CD4-positive, CD25-positive, alpha-beta regulatory T cell (primary cell): ENCODE results near the gene HRCT1. TPM values are rescaled to one million over a fixed set of nuclear protein-coding genes. Genes with fewer than 3 reads are reported as not detected.
"Not testable (repeated sequence)": the region's sequence is repeated elsewhere in the genome, so short reads cannot be mapped to it uniquely, and the experiment has no call there.

Experiments
- ATAC-seq, 2 donors: fragments of 150-1000 bp; cut with Tn5 transposase; one replicate each; pipeline ENCODE4 v1.10.0; 2021; ENCODE audit warnings: low read depth in 2 of 2, moderate number of reproducible peaks in 2 of 2, moderate library complexity in 1 of 2
- DNase-seq, 3 donors: peaks; one replicate each; pipeline versions ENCODE4 v3.0.0 to v3.0.0-alpha.2; 2012 to 2022; ENCODE audit warnings: mixed read lengths in 1 of 3
- H3K27ac ChIP-seq: one replicate; pipeline ENCODE4 v1.7.0; 2013; ENCODE audit warnings: mild to moderate bottlenecking, low read length; ENCODE audit not compliant: insufficient read depth, poor library complexity, severe bottlenecking
- H3K27me3 ChIP-seq: one replicate; pipeline ENCODE4 v1.7.0; 2013; ENCODE audit warnings: low read length; ENCODE audit not compliant: control insufficient read depth, insufficient read depth
- H3K36me3 ChIP-seq: one replicate; pipeline ENCODE4 v1.7.0; 2013; ENCODE audit warnings: mild to moderate bottlenecking, low read length, moderate library complexity; ENCODE audit not compliant: control insufficient read depth, insufficient read depth
- H3K4me1 ChIP-seq: 2 replicates; pipeline ENCODE4 v1.7.0; 2013; ENCODE audit warnings: mild to moderate bottlenecking, low read length; ENCODE audit not compliant: insufficient read depth, control insufficient read depth, poor library complexity, severe bottlenecking
- H3K4me3 ChIP-seq: one replicate; pipeline ENCODE4 v1.7.0; 2013; ENCODE audit warnings: low read depth, mild to moderate bottlenecking, low read length, moderate library complexity
- H3K9me3 ChIP-seq, 2 experiments: 1 replicate in 1 of 2; 2 replicates in 1 of 2; pipeline ENCODE4 v1.7.0; 2013; ENCODE audit warnings: low read length in 2 of 2, mild to moderate bottlenecking in 1 of 2, moderate library complexity in 1 of 2; ENCODE audit not compliant: control insufficient read depth in 2 of 2
- H3K27ac Mint-ChIP-seq, 3 donors: one replicate each; pipeline ENCODE4 v1.8.0; 2020 to 2022; ENCODE audit warnings: mild to moderate bottlenecking in 3 of 3, mixed read lengths in 3 of 3, moderate library complexity in 2 of 3
- H3K27me3 Mint-ChIP-seq: one replicate; pipeline ENCODE4 v1.8.0; 2022; ENCODE audit warnings: mild to moderate bottlenecking, mixed read lengths
- H3K36me3 Mint-ChIP-seq: one replicate; pipeline ENCODE4 v1.8.0; 2020; ENCODE audit warnings: mixed read lengths
- H3K4me1 Mint-ChIP-seq, 4 donors: one replicate each; pipeline ENCODE4 v1.8.0; 2020 to 2022; ENCODE audit warnings: mixed read lengths in 4 of 4, mild to moderate bottlenecking in 1 of 4
- H3K4me3 Mint-ChIP-seq, 4 donors: one replicate each; pipeline ENCODE4 v1.8.0; 2020 to 2022; ENCODE audit warnings: mild to moderate bottlenecking in 4 of 4, mixed read lengths in 4 of 4, moderate library complexity in 3 of 4
- H3K9me3 Mint-ChIP-seq, 7 donors: one replicate each; pipeline ENCODE4 v1.8.0; 2020 to 2022; ENCODE audit warnings: mixed read lengths in 7 of 7, mild to moderate bottlenecking in 3 of 7, moderate library complexity in 2 of 7
- polyA plus RNA-seq, 4 donors: library from polyadenylated mRNA; unstranded; fragments of 300-500 nt; fragmentation: Illumina TruSeq; gene quantifications; one replicate each; pipeline ENCODE4 v1.2.3, GENCODE V29; 2021
- total RNA-seq: library from RNA; stranded (reverse); gene quantifications from one replicate; pipeline ENCODE4 v1.2.3, GENCODE V29; 2022

The HRCT1 gene
- total and polyA plus RNA-seq, 5 donors from 2014 or later, result not detected

GRCh38 chr9:35934069-35934468 lies 28.1 kb downstream of the HRCT1 start:
- not testable (repeated sequence) for H3K36me3 ChIP-seq, DNase-seq, H3K27ac ChIP-seq, H3K9me3 Mint-ChIP-seq, H3K36me3 Mint-ChIP-seq, H3K27me3 Mint-ChIP-seq, H3K4me1 ChIP-seq, H3K27ac Mint-ChIP-seq, ATAC-seq, H3K4me3 Mint-ChIP-seq, H3K4me3 ChIP-seq, H3K27me3 ChIP-seq, H3K9me3 ChIP-seq
- peaks cover 9 to 32% (median 26%) of the 10 kb centered on the region in 4 donors for H3K4me1 Mint-ChIP-seq

DNA sequence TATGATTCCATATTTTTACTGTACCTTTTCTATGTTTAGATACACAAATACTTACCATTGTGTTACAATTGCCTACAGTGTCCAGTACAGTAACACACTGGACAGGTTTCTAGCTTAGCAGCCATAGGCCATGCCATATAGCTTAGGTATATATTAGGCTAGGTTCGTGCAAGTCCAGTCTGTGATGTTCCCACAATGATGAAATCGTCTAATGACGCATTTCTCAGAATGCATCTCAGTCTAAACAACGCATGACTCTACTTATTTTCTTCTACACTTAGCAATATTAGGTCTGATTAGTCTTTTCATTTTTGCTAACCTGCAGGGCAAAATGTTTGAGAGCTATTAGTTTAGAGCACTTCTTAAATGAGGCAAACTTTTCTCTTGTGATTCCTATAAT lies 29.3 kb downstream of the HRCT1 start:
- H3K4me3 Mint-ChIP-seq, result no peak overlapping the region
- DNase-seq (no peak), ATAC-seq (no peak)
- Histone ChIP-seq H3K36me3 (no peaks in the 10 kb centered on the region), H3K4me1 (peaks cover 16% of the 10 kb centered on the region), H3K27ac (no peak overlapping the region), H3K4me3 (no peak overlapping the region), H3K9me3 (no peaks in the 10 kb centered on the region), H3K27me3 (no peaks in the 10 kb centered on the region)
- H3K27ac Mint-ChIP-seq, result no peak overlapping the region
- no peaks in the 10 kb centered on the region for H3K27me3 Mint-ChIP-seq
- H3K4me1 Mint-ChIP-seq, result peaks cover 11 to 44% (median 35%) of the 10 kb centered on the region in 4 donors
- peaks cover 0 to 6% (median 0%) of the 10 kb centered on the region in 7 donors for H3K9me3 Mint-ChIP-seq
- no peaks in the 10 kb centered on the region for H3K36me3 Mint-ChIP-seq

DNA sequence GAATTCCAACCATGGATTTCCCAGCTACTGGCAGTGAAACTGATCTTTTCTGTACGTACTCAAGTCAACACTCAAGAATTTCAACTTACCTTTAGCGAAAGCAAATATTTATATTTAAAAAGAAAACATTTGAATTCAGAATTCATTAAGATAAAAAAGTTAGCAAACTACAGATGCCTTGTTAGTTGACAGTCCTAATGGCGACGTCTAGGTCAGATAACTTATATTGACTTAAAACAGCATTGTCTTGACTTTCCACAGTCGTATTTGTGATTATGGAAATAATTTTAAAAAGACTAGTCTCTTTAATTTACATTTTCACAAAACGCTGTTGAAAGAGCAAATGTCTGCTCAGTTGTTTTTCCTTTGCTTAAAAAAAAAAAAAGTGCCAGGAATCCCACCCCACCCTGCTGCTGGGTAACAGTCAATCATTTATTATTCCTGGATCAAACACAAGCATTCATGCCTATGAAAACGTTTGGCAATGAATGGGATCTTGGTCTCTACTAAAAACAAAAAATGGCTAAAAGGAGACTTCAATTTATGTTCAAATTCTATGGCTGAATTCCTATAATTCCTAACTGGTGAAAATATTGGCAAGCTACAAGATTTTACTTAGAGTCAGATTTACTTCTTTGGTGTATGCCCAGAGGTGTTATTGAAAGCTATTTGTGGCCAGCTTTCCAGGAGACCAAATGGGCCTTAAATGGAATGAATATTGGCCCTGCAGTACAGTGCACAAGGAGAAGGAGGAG lies 29.9 kb downstream of the HRCT1 start:
- H3K36me3 ChIP-seq, result no peaks in the 10 kb centered on the region
- H3K4me3 ChIP-seq, result no peak overlapping the region
- Mint-ChIP-seq H3K4me3 (no peak overlapping the region), H3K36me3 (no peaks in the 10 kb centered on the region), H3K4me1 (peaks cover 12 to 51% (median 40%) of the 10 kb centered on the region in 4 donors), H3K27ac (no peak overlapping the region), H3K9me3 (peaks cover 0 to 5% (median 0%) of the 10 kb centered on the region in 7 donors), H3K27me3 (no peaks in the 10 kb centered on the region)
- no peak overlapping the region for H3K27ac ChIP-seq
- DNase-seq (no peak), ATAC-seq (no peak)
- no peaks in the 10 kb centered on the region for H3K27me3 ChIP-seq
- H3K4me1 ChIP-seq, result peaks cover 23% of the 10 kb centered on the region
- H3K9me3 ChIP-seq, result no peaks in the 10 kb centered on the region

DNA sequence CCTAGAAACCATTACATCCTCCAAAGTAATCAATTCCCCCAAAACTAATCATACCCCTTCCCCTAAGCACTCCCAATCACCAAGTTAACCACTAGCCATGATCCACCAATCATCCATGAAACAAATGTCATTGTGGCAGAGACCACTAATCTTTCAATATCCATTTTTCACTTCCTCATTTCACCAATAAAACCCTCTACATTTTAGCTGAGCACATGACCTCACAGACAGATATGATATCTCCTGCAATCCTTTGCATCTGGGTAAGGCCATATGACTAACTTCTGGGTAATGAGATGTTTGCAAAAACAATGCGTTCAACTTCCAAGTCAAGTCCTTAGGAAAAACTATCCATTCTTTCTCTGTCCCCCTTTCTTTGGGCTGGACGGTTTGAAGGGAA lies 31.2 kb downstream of the HRCT1 start:
- Histone ChIP-seq H3K4me3 (no peak overlapping the region), H3K27ac (no peak overlapping the region), H3K4me1 (peaks cover 36% of the 10 kb centered on the region), H3K36me3 (no peaks in the 10 kb centered on the region), H3K27me3 (no peaks in the 10 kb centered on the region), H3K9me3 (no peaks in the 10 kb centered on the region)
- H3K27ac Mint-ChIP-seq, result peak overlapping the region in 2 of 3 donors; percentile 16 to 63
- peak overlapping the region in 1 of 4 donors; percentile 26 for H3K4me3 Mint-ChIP-seq
- no peak for ATAC-seq
- H3K27me3 Mint-ChIP-seq, result peaks cover 5% of the 10 kb centered on the region
- no peak for DNase-seq
- peaks cover 0 to 5% (median 1%) of the 10 kb centered on the region in 7 donors for H3K9me3 Mint-ChIP-seq
- H3K36me3 Mint-ChIP-seq, result no peaks in the 10 kb centered on the region
- H3K4me1 Mint-ChIP-seq, result peaks cover 13 to 63% (median 51%) of the 10 kb centered on the region in 4 donors

GRCh38 chr9:35938474-35939356 lies 32.7 kb downstream of the HRCT1 start:
- Histone ChIP-seq H3K36me3 (no peaks in the 10 kb centered on the region), H3K9me3 (no peaks in the 10 kb centered on the region), H3K27ac (no peak overlapping the region), H3K4me3 (no peak overlapping the region), H3K27me3 (no peaks in the 10 kb centered on the region), H3K4me1 (peaks cover 36% of the 10 kb centered on the region)
- peaks cover 0 to 5% (median 1%) of the 10 kb centered on the region in 7 donors for H3K9me3 Mint-ChIP-seq
- DNase-seq (no peak), ATAC-seq (no peak)
- peak overlapping the region in 3 of 4 donors; percentile 27 to 75 (median 46) for H3K4me3 Mint-ChIP-seq
- H3K4me1 Mint-ChIP-seq, result peaks cover 13 to 67% (median 43%) of the 10 kb centered on the region in 4 donors
- H3K36me3 Mint-ChIP-seq, result no peaks in the 10 kb centered on the region
- H3K27me3 Mint-ChIP-seq, result peaks cover 5% of the 10 kb centered on the region
- H3K27ac Mint-ChIP-seq, result peak overlapping the region; percentile 54 to 95 (median 70)

- H3K27me3 ChIP-seq, result no peaks in the 10 kb centered on the region
- ATAC-seq (peak in 1 of 2 donors; percentile 21), DNase-seq (peak in 1 of 3 donors; percentile 31)
- H3K9me3 ChIP-seq, result no peaks in the 10 kb centered on the region
- Mint-ChIP-seq H3K4me3 (peak overlapping the region; percentile 11 to 83 (median 50)), H3K9me3 (peaks cover 0 to 5% (median 1%) of the 10 kb centered on the region in 7 donors), H3K27me3 (peaks cover 5% of the 10 kb centered on the region), H3K27ac (peak overlapping the region; percentile 79 to 95 (median 91)), H3K4me1 (peaks cover 13 to 76% (median 49%) of the 10 kb centered on the region in 4 donors), H3K36me3 (no peaks in the 10 kb centered on the region)
- peak overlapping the region; percentile 61 for H3K4me3 ChIP-seq
- H3K27ac ChIP-seq, result peak overlapping the region; percentile 48
- no peaks in the 10 kb centered on the region for H3K36me3 ChIP-seq
- peaks cover 41% of the 10 kb centered on the region for H3K4me1 ChIP-seq
These were observed 33.8 kb downstream of the HRCT1 start for GRCh38 chr9:35939679-35940250.
